Ovary (tissue), 9 donors: ENCODE data around the gene PEX5. TPM values are rescaled to one million over a fixed set of nuclear protein-coding genes. Genes with fewer than 3 reads are reported as not detected.
"Not testable (repeated sequence)": the region's sequence is repeated elsewhere in the genome, so short reads cannot be mapped to it uniquely, and the experiment has no call there.

Source experiments
- DNase-seq, 5 donors: peaks; one replicate each; pipeline ENCODE4 v3.0.0-alpha.2; 2019 to 2020
- H3K27ac ChIP-seq, 2 donors: fragments of 200-600 bp; one replicate each; pipeline versions ENCODE4 v1.5.1 to v1.8.0; 2019 to 2022
- H3K27me3 ChIP-seq: fragments of 200-600 bp; one replicate; pipeline ENCODE4 v1.8.0; 2022
- H3K36me3 ChIP-seq: fragments of 200-600 bp; sonication (generic); one replicate; pipeline ENCODE4 v1.5.1; 2019
- H3K4me1 ChIP-seq: one replicate; pipeline ENCODE4 v1.8.1; 2013; ENCODE audit warnings: mild to moderate bottlenecking, moderate library complexity; ENCODE audit not compliant: insufficient read depth
- H3K4me3 ChIP-seq: fragments of 200-600 bp; sonication (generic); one replicate; pipeline ENCODE4 v1.5.1; 2017
- H3K9me3 ChIP-seq, 2 donors: fragments of 200-600 bp in 1 of 2; sonication (generic) in 1 of 2; one replicate each; pipeline versions ENCODE4 v1.5.1 to v1.8.1; 2013 to 2019; ENCODE audit warnings: mild to moderate bottlenecking in 1 of 2, moderate library complexity in 1 of 2
- EP300 ChIP-seq: sonication (generic); formaldehyde crosslinking; IDR thresholded peaks from one replicate; pipeline ENCODE4 v1.6.1; 2017; ENCODE audit warnings: antibody characterized with exemption
- POLR2A ChIP-seq: fragments of 450-650 bp; IDR thresholded peaks from one replicate; pipeline ENCODE4 v1.6.1; 2017; ENCODE audit warnings: antibody characterized with exemption, mild to moderate bottlenecking, moderate library complexity
- WGBS, 3 donors: extraction: QIAGEN DNeasy Blood & Tissue Kit in 1 of 3; methylation state at CpG; one replicate each; pipeline versions ENCODE4 v1.1.5 to v1.1.7; 2013 to 2017; 5-methylcytosine and 5-hydroxymethylcytosine counted together
- intact Hi-C, 4 donors: fragments of 100-400 bp; cut with DNase I; formaldehyde crosslinking; loops; one replicate each; pipeline versions ENCODE4 v1.11.0 to v1.15.1; 2022 to 2023
- polyA plus RNA-seq, 2 donors: library from polyadenylated mRNA; stranded (reverse); fragments of 200-250 nt in 1 of 2; fragments of 350-450 nt in 1 of 2; fragmentation: Illumina TruSeq in 1 of 2; extraction: RNeasy Lipid Tissue Mini Kit (QIAGEN cat#74804) in 1 of 2; gene quantifications; one replicate each; pipeline ENCODE4 v1.2.3, GENCODE V29; 2013 to 2014
- total RNA-seq, 7 donors: library from RNA; depleted of rRNA in 2 of 7; stranded (reverse); fragments of >200 nt in 2 of 7; fragmentation: NEBNext Ultra II Directional in 3 of 7; extraction: Animal tissue kit (Norgen Biotek cat#: 25700) in 3 of 7; gene quantifications; one replicate each; pipeline versions ENCODE4 v1.1.0 to v1.2.4, GENCODE V29; 2016 to 2023
- TF ChIP-seq, protein P1 (sequence below), 3 donors: fragments of 450-650 bp in 2 of 3; fragments of 200-600 bp in 1 of 3; IDR thresholded peaks; one replicate each; pipeline versions ENCODE4 v1.5.1 to v1.8.0; 2016 to 2022; ENCODE audit warnings: antibody characterized with exemption in 3 of 3, mild to moderate bottlenecking in 1 of 3
- donor health status: DM: no; HTN: no; CAD: no; lungs with moderate emphysema.
- donor health status: DM: no; HTN: no; CAD: no.
- donor health status: Bipolar disorder and iron deficiency.
- donor health status: DM: yes; HTN: yes; CAD: no.
- donor health status: DM: no; HTN: no; CAD: no.
- donor health status: DM: yes; HTN: yes; CAD: no.

The PEX5 gene
- total and polyA plus RNA-seq, 9 donors = 23.0 to 71.4 (median 58.1) TPM

DNA sequence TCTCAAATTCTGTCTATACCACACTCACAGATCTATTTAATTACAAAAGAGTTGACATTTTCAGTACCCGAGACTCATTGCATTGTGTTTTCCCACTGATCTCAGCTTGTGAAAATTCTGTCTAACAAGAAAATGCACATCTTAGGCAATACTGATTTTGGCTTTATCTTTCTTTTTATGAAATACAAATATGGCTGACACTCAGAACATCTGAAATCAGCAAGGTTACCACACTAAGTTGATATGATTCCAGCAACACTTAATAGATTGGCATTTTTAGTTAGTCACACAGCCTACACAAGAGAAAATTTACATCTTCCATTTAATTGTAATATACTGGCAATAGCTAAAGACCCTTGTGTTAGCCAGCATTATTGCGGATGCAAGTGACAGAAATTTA, 40.3 kb downstream of the PEX5 start:
- intact Hi-C loops = loop anchor here in 1 of 4 donors (10.0 kb wide), 1 partner anchor 405 kb away; no protein-coding TSS in a partner anchor
- H3K9me3 ChIP-seq = no peaks in the 10 kb centered on the region
- H3K4me1 ChIP-seq = no peaks in the 10 kb centered on the region
- 73 to 82% (median 75%) methylated on average over 2 of the region's 2 CpGs for WGBS, 3 donors
- no peak overlapping the region for H3K27ac ChIP-seq
- no peak overlapping the region for H3K4me3 ChIP-seq
- no peaks in the 10 kb centered on the region for H3K27me3 ChIP-seq
- DNase-seq = no peak
- TF ChIP-seq POLR2A (no peak), EP300 (no peak)
- TF ChIP-seq, protein P1, sequence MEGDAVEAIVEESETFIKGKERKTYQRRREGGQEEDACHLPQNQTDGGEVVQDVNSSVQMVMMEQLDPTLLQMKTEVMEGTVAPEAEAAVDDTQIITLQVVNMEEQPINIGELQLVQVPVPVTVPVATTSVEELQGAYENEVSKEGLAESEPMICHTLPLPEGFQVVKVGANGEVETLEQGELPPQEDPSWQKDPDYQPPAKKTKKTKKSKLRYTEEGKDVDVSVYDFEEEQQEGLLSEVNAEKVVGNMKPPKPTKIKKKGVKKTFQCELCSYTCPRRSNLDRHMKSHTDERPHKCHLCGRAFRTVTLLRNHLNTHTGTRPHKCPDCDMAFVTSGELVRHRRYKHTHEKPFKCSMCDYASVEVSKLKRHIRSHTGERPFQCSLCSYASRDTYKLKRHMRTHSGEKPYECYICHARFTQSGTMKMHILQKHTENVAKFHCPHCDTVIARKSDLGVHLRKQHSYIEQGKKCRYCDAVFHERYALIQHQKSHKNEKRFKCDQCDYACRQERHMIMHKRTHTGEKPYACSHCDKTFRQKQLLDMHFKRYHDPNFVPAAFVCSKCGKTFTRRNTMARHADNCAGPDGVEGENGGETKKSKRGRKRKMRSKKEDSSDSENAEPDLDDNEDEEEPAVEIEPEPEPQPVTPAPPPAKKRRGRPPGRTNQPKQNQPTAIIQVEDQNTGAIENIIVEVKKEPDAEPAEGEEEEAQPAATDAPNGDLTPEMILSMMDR (IDR thresholded peaks at IDR 0.05) = no peak
- H3K36me3 ChIP-seq = no peaks in the 10 kb centered on the region

- TF ChIP-seq EP300 (no peak), POLR2A (no peak)
- TF ChIP-seq, protein P1 (IDR thresholded peaks at IDR 0.05) = no peak
- Histone ChIP-seq H3K27me3 (no peaks in the 10 kb centered on the region), H3K36me3 (no peaks in the 10 kb centered on the region), H3K9me3 (no peaks in the 10 kb centered on the region), H3K27ac (no peak overlapping the region), H3K4me1 (no peaks in the 10 kb centered on the region), H3K4me3 (no peak overlapping the region)
- intact Hi-C loops = no loop called here
- 79 to 89% (median 81%) methylated on average over 3 of the region's 3 CpGs for WGBS, 3 donors
- DNase-seq = no peak
Observed at GRCh38 chr12:7241404-7242005, 52.0 kb downstream of the PEX5 start.

DNA sequence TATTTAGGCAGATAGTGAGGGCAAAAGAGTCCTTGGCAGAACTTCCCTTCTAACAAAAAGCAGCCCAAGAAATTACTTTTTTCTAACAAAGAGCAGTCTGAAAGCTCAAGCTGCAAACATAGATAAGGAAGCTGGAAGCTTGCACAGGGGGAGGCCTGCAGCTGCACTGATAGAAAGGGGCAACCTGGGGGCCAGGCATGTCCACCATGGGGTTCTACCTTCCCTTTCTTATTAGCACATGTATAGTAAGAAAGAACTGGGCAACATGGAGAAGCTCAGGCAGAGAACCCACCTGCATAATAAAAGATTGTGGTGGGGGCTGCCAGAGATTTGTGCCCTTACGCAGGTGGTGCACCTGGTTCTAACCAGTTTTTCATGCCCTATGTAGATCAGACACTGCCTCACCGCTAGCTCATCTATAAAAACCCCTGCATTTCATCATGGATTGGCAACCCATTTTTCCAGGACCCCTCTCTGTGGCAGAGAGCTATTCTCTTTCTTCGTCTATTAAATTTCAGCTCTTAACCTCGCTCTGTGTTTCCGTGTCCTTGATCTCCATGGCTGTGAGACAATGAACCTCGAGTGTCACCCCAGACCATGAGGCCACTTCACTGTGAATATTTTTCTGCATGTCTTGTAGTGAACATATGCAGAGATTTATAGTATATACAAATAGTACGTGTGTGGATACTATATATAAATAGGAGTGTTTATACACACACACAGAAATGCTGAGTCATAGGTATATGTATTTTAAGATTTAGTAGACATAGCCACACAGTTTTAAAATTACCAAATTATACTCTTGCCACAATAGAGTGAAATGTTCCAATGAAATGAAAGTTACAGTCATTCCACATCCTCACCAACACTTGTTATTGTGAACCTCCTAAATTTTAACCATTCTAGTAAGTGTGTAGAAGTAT, 53.0 kb downstream of the PEX5 start:
- H3K27ac ChIP-seq = no peak overlapping the region
- DNase-seq = no peak
- intact Hi-C loops = no loop called here
- TF ChIP-seq, protein P1 (IDR thresholded peaks at IDR 0.05) = no peak
- no peak for TF ChIP-seq POLR2A
- TF ChIP-seq EP300 = no peak
- 55 to 71% (median 62%) methylated on average over 7 of the region's 7 CpGs for WGBS, 3 donors
- H3K4me3 ChIP-seq = no peak overlapping the region
- H3K27me3 ChIP-seq = no peaks in the 10 kb centered on the region
- no peaks in the 10 kb centered on the region for H3K36me3 ChIP-seq
- H3K9me3 ChIP-seq = no peaks in the 10 kb centered on the region
- no peaks in the 10 kb centered on the region for H3K4me1 ChIP-seq

DNA sequence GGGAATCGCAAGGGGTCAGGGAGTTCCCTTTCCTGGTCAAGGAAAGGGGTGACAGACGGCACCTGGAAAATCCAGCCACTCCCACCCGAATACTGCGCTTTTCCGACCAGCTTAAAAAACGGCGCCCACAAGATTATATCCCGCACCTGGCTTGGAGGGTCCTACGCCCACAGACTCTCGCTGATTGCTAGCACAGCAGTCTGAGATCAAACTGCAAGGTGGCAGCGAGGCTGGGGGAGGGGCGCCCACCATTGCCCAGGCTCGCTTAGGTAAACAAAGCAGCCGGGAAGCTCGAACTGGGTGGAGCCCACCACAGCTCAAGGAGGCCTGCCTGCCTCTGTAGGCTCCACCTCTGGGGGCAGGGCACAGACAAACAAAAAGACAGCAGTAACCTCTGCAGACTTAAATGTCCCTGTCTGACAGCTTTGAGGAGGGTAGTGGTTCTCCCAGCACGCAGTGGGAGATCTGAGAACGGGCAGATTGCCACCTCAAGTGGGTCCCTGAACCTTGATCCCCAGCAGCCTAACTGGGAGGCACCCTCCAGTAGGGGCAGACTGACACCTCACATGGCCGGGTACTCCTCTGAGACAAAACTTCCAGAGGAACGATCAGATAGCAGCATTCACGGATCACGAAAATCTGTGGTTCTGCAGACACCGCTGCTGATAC, 62.0 kb downstream of the PEX5 start:
- H3K4me3 ChIP-seq, H3K4me1 ChIP-seq, H3K36me3 ChIP-seq, H3K9me3 ChIP-seq, DNase-seq, H3K27me3 ChIP-seq, intact Hi-C loops, H3K27ac ChIP-seq: not testable (repeated sequence)
- 80 to 88% (median 84%) methylated on average over 19 to 22 of the region's 22 CpGs for WGBS, 3 donors
